ENCODE data around the gene CCDC148.

GRCh38 chr2:158276619-158277471, 179.7 kb downstream of the CCDC148 start:
- TF ChIP-seq CREB1 (CRISPR knock-in tag; IDR thresholded peaks at IDR 0.05; ENCODE audit: low read depth) (no peak), POLR2AphosphoS5 (IDR thresholded peaks at IDR 0.05; ENCODE audit: low read depth) (no peak), CTCF (conservative IDR thresholded peaks at IDR 0.05; ENCODE audit: low read depth in 2 of 2) (no peak), EZH2 (IDR thresholded peaks at IDR 0.05; ENCODE audit: low read depth, unreplicated experiment) (no peak), ZNF462 (CRISPR knock-in tag; IDR thresholded peaks at IDR 0.05) (no peak), EZH2phosphoT487 (IDR thresholded peaks at IDR 0.05; ENCODE audit: unreplicated experiment) (no peak), ZNF331 (CRISPR knock-in tag; IDR thresholded peaks at IDR 0.05; ENCODE audit: low read depth) (no peak), REST (IDR thresholded peaks at IDR 0.05; ENCODE audit: unreplicated experiment) (no peak), JUNB (IDR thresholded peaks at IDR 0.05; ENCODE audit: unreplicated experiment) (no peak), ETS1 (IDR thresholded peaks at IDR 0.05) (no peak), STAT1 (IDR thresholded peaks at IDR 0.05; ENCODE audit: unreplicated experiment) (no peak), ZNF114 (CRISPR knock-in tag; IDR thresholded peaks at IDR 0.05) (no peak)

Data from GM23338 (cell line).